Adrenal gland (tissue), 12 donors: ENCODE data around the gene HS3ST3A1. TPM values are rescaled to one million over a fixed set of nuclear protein-coding genes. Genes with fewer than 3 reads are reported as not detected.

Source experiments
- DNase-seq, 7 donors: peaks; one replicate each; pipeline ENCODE4 v3.0.0-alpha.2; 2019 to 2020
- H3K27ac ChIP-seq, 5 donors: fragments of 200-600 bp; sonication (generic) in 4 of 5; 1 replicate in 3 of 5; 2 replicates in 2 of 5; pipeline versions ENCODE4 v1.5.1 to v1.8.0; 2016 to 2020; ENCODE audit warnings: mild to moderate bottlenecking in 1 of 5
- H3K27me3 ChIP-seq: fragments of 200-600 bp; 2 replicates; pipeline ENCODE4 v1.8.0; 2021
- H3K36me3 ChIP-seq, 2 donors: fragments of 200-600 bp; replicated peaks in 1 of 2; 1 replicate in 1 of 2; 2 replicates in 1 of 2; pipeline versions ENCODE4 v1.5.1 to v1.8.0; 2018 to 2022
- H3K4me1 ChIP-seq, 2 donors: fragments of 200-600 bp; replicated peaks in 1 of 2; 1 replicate in 1 of 2; 2 replicates in 1 of 2; pipeline versions ENCODE4 v1.5.1 to v1.8.0; 2018 to 2021
- H3K4me3 ChIP-seq, 4 donors: fragments of 200-600 bp; sonication (generic) in 3 of 4; one replicate each; pipeline ENCODE4 v1.5.1; 2016 to 2018
- H3K9me3 ChIP-seq, 3 donors: fragments of 200-600 bp; sonication (generic) in 1 of 3; replicated peaks in 1 of 3; 1 replicate in 2 of 3; 2 replicates in 1 of 3; pipeline versions ENCODE4 v1.5.1 to v1.8.0; 2016 to 2021
- CTCF ChIP-seq, 6 experiments: fragments of 450-650 bp in 4 of 6; fragments of 200-600 bp in 2 of 6; sonication (generic) in 1 of 6; IDR thresholded peaks; 1 replicate in 5 of 6; 2 replicates in 1 of 6; pipeline versions ENCODE4 v1.5.1 to v1.8.0; 2016 to 2021; ENCODE audit warnings: antibody characterized with exemption in 6 of 6, mild to moderate bottlenecking in 2 of 6, moderate library complexity in 1 of 6
- POLR2A ChIP-seq, 2 donors: fragments of 450-650 bp; IDR thresholded peaks; one replicate each; pipeline ENCODE4 v1.6.1; 2017; ENCODE audit warnings: antibody characterized with exemption in 2 of 2, mild to moderate bottlenecking in 2 of 2, moderate library complexity in 1 of 2
- WGBS, 4 donors: extraction: QIAGEN DNeasy Blood & Tissue Kit in 2 of 4; methylation state at CpG; one replicate each; pipeline versions ENCODE4 v1.1.5 to v1.1.7; 2013 to 2017; 5-methylcytosine and 5-hydroxymethylcytosine counted together
- intact Hi-C, 2 donors: fragments of 100-400 bp; cut with DNase I; formaldehyde crosslinking; loops; one replicate each; pipeline versions ENCODE4 v1.14.1 to v1.15.0; 2022 to 2023
- polyA plus RNA-seq, 3 donors: library from polyadenylated mRNA; stranded (reverse); fragments of 200-250 nt in 2 of 3; fragments of 350-450 nt in 1 of 3; fragmentation: Illumina TruSeq in 1 of 3; extraction: RNeasy Lipid Tissue Mini Kit (QIAGEN cat#74804) in 1 of 3; gene quantifications; one replicate each; pipeline ENCODE4 v1.2.3, GENCODE V29; 2013 to 2014
- total RNA-seq, 9 donors: library from RNA; depleted of rRNA in 4 of 9; stranded (reverse); fragments of >200 nt in 4 of 9; fragments of 120-200 nt in 1 of 9; fragmentation: NEBNext Ultra II Directional in 1 of 9; extraction: Animal tissue kit (Norgen Biotek cat#: 25700) in 1 of 9; gene quantifications; one replicate each; pipeline versions ENCODE4 v1.1.0 to v1.2.4, GENCODE V29; 2013 to 2023
- donor health status: healthy with polysubstance abuse.
- donor health status: Bipolar disorder and iron deficiency.
- donor health status: DM: yes; HTN: yes; CAD: no.
- donor health status: DM: no; HTN: no; CAD: no.
- donor health status: DM: no; HTN: no; CAD: no.
- donor health status: DM: yes; HTN: yes; CAD: no.

The HS3ST3A1 gene
- total and polyA plus RNA-seq, 12 donors = 0.09 to 22.7 (median 4.0) TPM

GRCh38 chr17:13590441-13590840 is 11.3 kb downstream of the HS3ST3A1 start:
- intact Hi-C loops = no loop called here
- Histone ChIP-seq H3K27me3 (no peaks in the 10 kb centered on the region), H3K4me3 (no peak overlapping the region), H3K27ac (no peak overlapping the region), H3K36me3 (no peaks in the 10 kb centered on the region), H3K4me1 (peaks cover 0 to 4% of the 10 kb centered on the region in 2 donors), H3K9me3 (no peaks in the 10 kb centered on the region)
- TF ChIP-seq POLR2A (IDR thresholded peaks at IDR 0.05) (no peak), CTCF (IDR thresholded peaks at IDR 0.05) (no peak)
- no peak for DNase-seq
- 74 to 97% (median 87%) methylated on average over 1 of the region's 1 CpG for WGBS, 4 donors

- intact Hi-C loops = loop anchor here in 1 of 2 donors (10.0 kb wide), 1 partner anchor 255 kb away; no protein-coding TSS in a partner anchor
- no peak for TF ChIP-seq CTCF (IDR thresholded peaks at IDR 0.05)
- no peak for TF ChIP-seq POLR2A (IDR thresholded peaks at IDR 0.05)
- Histone ChIP-seq H3K36me3 (no peaks in the 10 kb centered on the region), H3K9me3 (no peaks in the 10 kb centered on the region), H3K4me3 (no peak overlapping the region), H3K27me3 (no peaks in the 10 kb centered on the region), H3K27ac (no peak overlapping the region), H3K4me1 (peaks cover 0 to 4% of the 10 kb centered on the region in 2 donors)
- WGBS, 4 donors = 71 to 88% (median 77%) methylated on average over 6 of the region's 6 CpGs
- DNase-seq = no peak
Measured at GRCh38 chr17:13589658-13590057, 12.1 kb downstream of the HS3ST3A1 start.

GRCh38 chr17:13587487-13588338 is 14.0 kb downstream of the HS3ST3A1 start:
- Histone ChIP-seq H3K27me3 (no peaks in the 10 kb centered on the region), H3K27ac (no peak overlapping the region), H3K36me3 (no peaks in the 10 kb centered on the region), H3K4me1 (peaks cover under 1 to 2% of the 10 kb centered on the region in 2 donors), H3K9me3 (no peaks in the 10 kb centered on the region), H3K4me3 (no peak overlapping the region)
- intact Hi-C loops = loop anchor here in 1 of 2 donors (10.0 kb wide), 1 partner anchor 253 kb away; no protein-coding TSS in a partner anchor
- WGBS, 4 donors = 68 to 92% (median 90%) methylated on average over 4 of the region's 4 CpGs
- no peak for DNase-seq
- TF ChIP-seq POLR2A (IDR thresholded peaks at IDR 0.05) = no peak
- TF ChIP-seq CTCF (IDR thresholded peaks at IDR 0.05) = no peak

GRCh38 chr17:13584701-13585080 is 17.0 kb downstream of the HS3ST3A1 start:
- H3K4me1 ChIP-seq = peaks cover 0 to 12% of the 10 kb centered on the region in 2 donors
- no peak overlapping the region for H3K27ac ChIP-seq
- no peak for TF ChIP-seq POLR2A (IDR thresholded peaks at IDR 0.05)
- no peak for TF ChIP-seq CTCF (IDR thresholded peaks at IDR 0.05)
- intact Hi-C loops = loop anchor here in 1 of 2 donors (10.0 kb wide), 1 partner anchor 250 kb away; no protein-coding TSS in a partner anchor
- no peak for DNase-seq
- no peak overlapping the region for H3K4me3 ChIP-seq
- no peaks in the 10 kb centered on the region for H3K36me3 ChIP-seq
- H3K9me3 ChIP-seq = no peaks in the 10 kb centered on the region
- no peaks in the 10 kb centered on the region for H3K27me3 ChIP-seq
- WGBS, 4 donors = 61 to 71% (median 67%) methylated on average over 3 of the region's 3 CpGs
